Kidney (tissue), 14 donors: Measurements from ENCODE around the gene RUFY3. TPM values are rescaled to one million over a fixed set of nuclear protein-coding genes. Genes with fewer than 3 reads are reported as not detected.

Experiments used
- DNase-seq, 5 donors: peaks; one replicate each; pipeline ENCODE4 v3.0.0-alpha.2; 2013 to 2020
- FAIRE-seq: peaks from 2 replicates; lab custom pipeline; 2012; peaks lifted over from hg19 to GRCh38; lab: Jason Lieb, UNC
- H3K27ac ChIP-seq, 2 donors: one replicate each; pipeline ENCODE4 v1.7.0; 2013; ENCODE audit warnings: low read depth in 2 of 2, low read length in 2 of 2, inconsistent platforms in 1 of 2
- H3K27me3 ChIP-seq: one replicate; pipeline ENCODE4 v1.7.1; 2013; ENCODE audit warnings: low read length, inconsistent platforms; ENCODE audit not compliant: control insufficient read depth, insufficient read depth
- H3K36me3 ChIP-seq, 3 donors: one replicate each; pipeline versions ENCODE4 v1.7.0 to v1.7.1; 2013; ENCODE audit warnings: low read length in 3 of 3, control low read depth in 1 of 3, inconsistent platforms in 1 of 3; ENCODE audit not compliant: insufficient read depth in 3 of 3, control insufficient read depth in 2 of 3
- H3K4me1 ChIP-seq, 3 donors: one replicate each; pipeline versions ENCODE4 v1.7.0 to v1.7.1; 2013; ENCODE audit warnings: low read length in 3 of 3, inconsistent platforms in 1 of 3, low read depth in 1 of 3; ENCODE audit not compliant: control insufficient read depth in 2 of 3, insufficient read depth in 2 of 3
- H3K4me3 ChIP-seq, 3 donors: one replicate each; pipeline versions ENCODE4 v1.7.0 to v1.8.1; 2013; ENCODE audit warnings: low read length in 3 of 3, control low read depth in 1 of 3, inconsistent platforms in 1 of 3
- H3K9ac ChIP-seq, 3 donors: one replicate each; pipeline versions ENCODE4 v1.7.0 to v1.7.1; 2013; ENCODE audit warnings: low read length in 3 of 3, control low read depth in 1 of 3, inconsistent platforms in 1 of 3
- H3K9me3 ChIP-seq, 3 donors: one replicate each; pipeline versions ENCODE4 v1.7.0 to v1.7.1; 2013; ENCODE audit warnings: low read length in 3 of 3, control low read depth in 1 of 3, inconsistent platforms in 1 of 3; ENCODE audit not compliant: control insufficient read depth in 2 of 3, insufficient read depth in 1 of 3
- intact Hi-C: fragments of 100-400 bp; cut with DNase I; formaldehyde crosslinking; loops from one replicate; pipeline ENCODE4 v1.11.1; 2022
- polyA plus RNA-seq: library from polyadenylated mRNA; stranded (reverse); fragments of 350-450 nt; fragmentation: Illumina TruSeq; extraction: RNeasy Lipid Tissue Mini Kit (QIAGEN cat#74804); gene quantifications from one replicate; pipeline ENCODE4 v1.2.3, GENCODE V29; 2014; ENCODE audit warnings: low read depth, low replicate concordance; ENCODE audit not compliant: insufficient read depth
- total RNA-seq: library from RNA; stranded (reverse); fragmentation: NEBNext Ultra II Directional; extraction: Animal tissue kit (Norgen Biotek cat#: 25700); gene quantifications from one replicate; pipeline ENCODE4 v1.2.1, GENCODE V29; 2021
- TF ChIP-seq, protein P1 (sequence below): IDR thresholded peaks from 3 replicates; pipeline ENCODE4 v1.5.1; 2012; ENCODE audit warnings: mild to moderate bottlenecking, moderate library complexity, borderline replicate concordance; ENCODE audit not compliant: insufficient read depth; ENCODE audit errors: extremely low read depth
- donor health status: control.
- donor health status: control.
- donor health status: control.
- donor health status: control.
- donor health status: control.
- donor health status: DM: yes; HTN: yes; CAD: no.
- donor health status: Normal renal cell carcinoma (clear cell type).

Gene RUFY3
- total and polyA plus RNA-seq, 2 donors from 2014 or later = 40.6 to 72.5 TPM

- Histone ChIP-seq H3K4me3 (peak overlapping the region; percentile 67 to 83 (median 83)), H3K27me3 (no peaks in the 10 kb centered on the region), H3K9me3 (no peaks in the 10 kb centered on the region), H3K27ac (peak overlapping the region; percentile 91 to 96), H3K9ac (peak overlapping the region; percentile 57 to 81 (median 74)), H3K4me1 (peaks cover 2 to 9% (median 2%) of the 10 kb centered on the region in 3 donors), H3K36me3 (no peaks in the 10 kb centered on the region)
- intact Hi-C loops = no loop called here
- TF ChIP-seq, protein P1, sequence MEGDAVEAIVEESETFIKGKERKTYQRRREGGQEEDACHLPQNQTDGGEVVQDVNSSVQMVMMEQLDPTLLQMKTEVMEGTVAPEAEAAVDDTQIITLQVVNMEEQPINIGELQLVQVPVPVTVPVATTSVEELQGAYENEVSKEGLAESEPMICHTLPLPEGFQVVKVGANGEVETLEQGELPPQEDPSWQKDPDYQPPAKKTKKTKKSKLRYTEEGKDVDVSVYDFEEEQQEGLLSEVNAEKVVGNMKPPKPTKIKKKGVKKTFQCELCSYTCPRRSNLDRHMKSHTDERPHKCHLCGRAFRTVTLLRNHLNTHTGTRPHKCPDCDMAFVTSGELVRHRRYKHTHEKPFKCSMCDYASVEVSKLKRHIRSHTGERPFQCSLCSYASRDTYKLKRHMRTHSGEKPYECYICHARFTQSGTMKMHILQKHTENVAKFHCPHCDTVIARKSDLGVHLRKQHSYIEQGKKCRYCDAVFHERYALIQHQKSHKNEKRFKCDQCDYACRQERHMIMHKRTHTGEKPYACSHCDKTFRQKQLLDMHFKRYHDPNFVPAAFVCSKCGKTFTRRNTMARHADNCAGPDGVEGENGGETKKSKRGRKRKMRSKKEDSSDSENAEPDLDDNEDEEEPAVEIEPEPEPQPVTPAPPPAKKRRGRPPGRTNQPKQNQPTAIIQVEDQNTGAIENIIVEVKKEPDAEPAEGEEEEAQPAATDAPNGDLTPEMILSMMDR = no peak
- FAIRE-seq (no peak), DNase-seq (peak; percentile 93 to 96 (median 95))
Observed at GRCh38 chr4:70704215-70704930, 17.4 kb upstream of the RUFY3 start.

DNA sequence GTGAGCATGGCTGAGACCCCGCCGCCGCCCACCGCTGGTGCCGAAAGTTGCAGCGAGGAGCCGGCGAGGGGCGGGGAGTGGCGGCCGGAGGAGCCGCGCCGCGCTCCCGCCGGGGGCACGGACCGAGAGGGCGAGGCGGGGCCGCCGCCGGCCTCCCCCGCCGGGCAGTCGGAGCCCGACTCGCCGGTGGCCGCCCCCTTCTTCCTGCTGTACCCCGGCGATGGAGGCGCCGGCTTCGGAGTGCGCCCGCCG lies 16.9 kb upstream of the RUFY3 start:
- intact Hi-C loops = no loop called here
- DNase-seq = no peak

DNA sequence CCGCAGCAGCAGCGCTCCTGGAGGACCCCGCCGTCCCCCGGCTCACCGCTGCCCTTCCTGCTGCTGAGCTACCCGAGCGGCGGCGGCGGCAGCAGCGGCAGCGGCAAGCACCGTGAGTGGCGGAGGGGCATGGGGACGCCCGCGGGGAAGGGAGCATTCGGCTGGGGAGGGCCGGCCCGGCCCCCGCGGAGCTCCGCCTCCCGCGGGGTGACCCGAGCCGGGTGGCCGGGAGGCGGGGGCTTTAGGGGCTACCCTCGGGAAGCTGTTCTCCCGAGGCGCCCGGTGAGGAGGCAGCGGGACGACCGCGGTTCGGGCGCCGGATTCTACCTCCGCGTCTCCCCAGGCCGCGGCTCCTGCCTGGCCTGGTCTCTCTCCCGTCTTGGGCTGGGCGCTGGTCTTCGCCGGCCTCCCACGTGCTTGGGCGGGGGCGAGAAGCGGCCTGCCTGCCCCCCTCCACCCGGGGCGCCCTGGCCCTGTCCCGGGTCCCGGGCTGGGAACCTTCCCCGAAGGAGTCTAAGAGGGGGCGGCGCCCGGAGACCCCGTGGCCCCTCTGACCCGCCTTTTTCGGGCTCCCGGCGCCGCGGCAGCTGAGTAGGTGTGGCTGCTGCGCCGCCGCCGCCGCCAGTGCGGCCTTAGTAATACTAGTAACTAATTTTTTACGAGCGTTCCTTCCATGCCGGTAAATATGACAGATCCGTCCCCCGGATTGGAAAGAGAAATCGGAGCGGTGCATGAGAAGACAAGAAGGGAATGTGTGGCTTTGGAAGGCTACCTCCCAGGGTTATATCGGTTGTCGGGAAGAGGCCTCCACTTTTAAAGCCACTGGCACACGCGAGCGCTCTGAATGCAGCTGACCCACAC lies 16.4 kb upstream of the RUFY3 start:
- Histone ChIP-seq H3K4me3 (peak overlapping the region; percentile 83 to 94 (median 86)), H3K9ac (peak overlapping the region; percentile 65 to 93 (median 74)), H3K4me1 (peaks cover 2 to 11% (median 2%) of the 10 kb centered on the region in 3 donors), H3K27ac (peak overlapping the region; percentile 91 to 96), H3K36me3 (no peaks in the 10 kb centered on the region), H3K27me3 (no peaks in the 10 kb centered on the region), H3K9me3 (no peaks in the 10 kb centered on the region)
- TF ChIP-seq, protein P1 = no peak
- DNase-seq = peak; percentile 70 to 90 (median 86)
- FAIRE-seq = no peak
- intact Hi-C loops = no loop called here

More for the DNA sequence above, 16.9 kb upstream of the RUFY3 start:
- H3K9ac ChIP-seq = peak overlapping the region in 1 of 3 donors; percentile 65
- no peak for FAIRE-seq
- TF ChIP-seq, protein P1 = no peak
- no peaks in the 10 kb centered on the region for H3K9me3 ChIP-seq
- no peaks in the 10 kb centered on the region for H3K36me3 ChIP-seq
- peak overlapping the region in 2 of 3 donors; percentile 83 to 94 for H3K4me3 ChIP-seq
- peaks cover 2 to 11% (median 2%) of the 10 kb centered on the region in 3 donors for H3K4me1 ChIP-seq
- H3K27ac ChIP-seq = peak overlapping the region; percentile 91 to 96
- H3K27me3 ChIP-seq = no peaks in the 10 kb centered on the region
